ENCODE results near the gene MIGA1.
"Not testable (repeated sequence)": the region's sequence is repeated elsewhere in the genome, so short reads cannot be mapped to it uniquely, and the experiment has no call there.

Gene MIGA1, protein sequence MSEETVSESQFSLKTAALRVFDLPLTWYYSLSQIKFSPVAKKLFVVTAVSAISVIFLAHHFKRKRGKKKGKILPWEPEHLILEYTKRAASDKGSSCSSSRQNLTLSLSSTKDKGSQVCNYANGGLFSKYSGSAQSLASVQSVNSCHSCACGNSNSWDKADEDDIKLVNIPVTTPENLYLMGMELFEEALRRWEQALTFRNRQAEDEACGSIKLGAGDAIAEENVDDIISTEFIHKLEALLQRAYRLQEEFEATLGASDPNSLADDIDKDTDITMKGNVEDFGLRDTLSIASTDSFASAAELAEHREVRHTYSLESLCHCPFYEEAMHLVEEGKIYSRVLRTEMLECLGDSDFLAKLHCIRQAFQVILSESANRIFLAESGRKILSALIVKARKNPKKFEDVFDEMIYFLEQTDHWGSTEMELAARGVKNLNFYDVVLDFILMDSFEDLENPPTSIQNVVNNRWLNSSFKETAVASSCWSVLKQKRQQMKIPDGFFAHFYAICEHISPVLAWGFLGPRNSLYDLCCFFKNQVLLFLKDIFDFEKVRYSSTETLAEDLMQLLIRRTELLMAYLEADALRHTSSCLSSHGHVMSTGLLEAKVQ

DNA sequence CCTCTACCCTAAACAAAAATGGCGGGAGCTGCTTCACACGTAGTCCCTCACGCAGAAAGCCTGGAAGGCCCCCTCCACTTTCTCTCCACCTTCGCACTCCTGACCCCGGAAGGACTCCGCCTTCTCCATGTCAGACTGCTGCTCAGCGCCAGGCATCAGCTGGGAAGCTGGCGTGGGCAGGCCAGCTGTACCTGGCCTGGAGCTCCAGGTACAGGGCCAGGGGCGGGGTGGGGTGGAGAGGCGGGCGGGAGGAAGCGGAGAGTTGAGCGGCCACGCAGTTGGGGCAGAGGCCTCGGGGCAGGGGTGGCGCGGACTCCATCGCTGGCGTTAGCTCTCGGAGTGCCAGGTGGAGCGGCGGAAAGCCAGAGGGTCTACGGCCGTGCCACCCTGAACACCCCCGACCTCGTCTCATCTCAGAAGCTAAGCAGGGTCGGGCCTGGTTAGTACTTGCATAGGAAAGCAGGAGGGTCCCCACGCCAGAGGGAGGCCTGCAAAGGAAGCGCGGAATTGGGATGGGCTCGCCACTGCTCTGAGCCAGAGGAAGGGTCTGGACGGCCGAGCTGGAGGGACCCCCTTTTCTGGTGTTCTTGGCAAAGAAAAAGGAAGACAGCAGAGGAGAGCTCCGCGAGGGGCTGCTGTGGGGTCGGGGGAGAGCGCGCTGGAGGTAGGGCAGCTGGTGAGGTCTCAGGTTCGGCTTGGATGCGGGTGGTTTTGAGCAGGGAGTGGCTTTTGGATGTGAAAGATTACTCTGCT lies at the start of gene MIGA1:
MIGA1 (plus strand) TSS at position 121 of the 753 bp plus-strand sequence. CDS start 3,604 bp downstream, outside the sequence.
- DNase-seq (ENCODE audit: low spot score in 2 of 2) (peak; percentile 80 to 85), ATAC-seq (ENCODE audit: low read depth) (peak; percentile 95)
- no peaks in the 10 kb centered on the region for H3K9me3 Mint-ChIP-seq
- peaks cover 1% of the 10 kb centered on the region for H3K27me3 Mint-ChIP-seq
- peaks cover 9% of the 10 kb centered on the region for H3K36me3 Mint-ChIP-seq
- peak within 1 kb of the TSS; percentile 92 for H3K27ac Mint-ChIP-seq
- H3K4me3 Mint-ChIP-seq: peak within 1 kb of the TSS; percentile 98
- peaks cover 13% of the 10 kb centered on the region for H3K4me1 Mint-ChIP-seq

DNA sequence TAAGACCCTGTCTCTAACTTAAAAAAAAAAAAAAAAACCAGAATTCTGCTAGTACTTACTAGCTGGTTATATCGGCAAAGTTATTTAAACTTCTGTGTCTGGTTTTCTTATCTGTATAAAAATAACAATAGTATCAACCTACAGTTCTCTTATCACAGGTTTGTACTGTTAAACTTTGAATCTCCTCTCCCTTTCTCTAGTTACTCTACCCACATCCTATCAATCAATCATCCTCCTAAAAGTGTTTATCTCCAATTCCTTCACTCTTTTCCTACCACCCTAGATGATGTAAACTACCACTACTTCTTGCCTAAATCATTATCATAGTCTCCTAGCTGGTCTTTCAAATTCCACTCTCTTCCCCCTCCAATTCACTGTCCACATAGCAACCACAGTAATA lies 47.4 kb upstream of the MIGA1 start:
- DNase-seq (ENCODE audit: low spot score in 2 of 2) (no peak), ATAC-seq (ENCODE audit: low read depth) (no peak)
- no peaks in the 10 kb centered on the region for H3K9me3 Mint-ChIP-seq
- no peaks in the 10 kb centered on the region for H3K27me3 Mint-ChIP-seq
- peak overlapping the region; percentile 3 for H3K27ac Mint-ChIP-seq
- H3K4me1 Mint-ChIP-seq: no peaks in the 10 kb centered on the region
- peaks cover 16% of the 10 kb centered on the region for H3K36me3 Mint-ChIP-seq
- no peak overlapping the region for H3K4me3 Mint-ChIP-seq

DNA sequence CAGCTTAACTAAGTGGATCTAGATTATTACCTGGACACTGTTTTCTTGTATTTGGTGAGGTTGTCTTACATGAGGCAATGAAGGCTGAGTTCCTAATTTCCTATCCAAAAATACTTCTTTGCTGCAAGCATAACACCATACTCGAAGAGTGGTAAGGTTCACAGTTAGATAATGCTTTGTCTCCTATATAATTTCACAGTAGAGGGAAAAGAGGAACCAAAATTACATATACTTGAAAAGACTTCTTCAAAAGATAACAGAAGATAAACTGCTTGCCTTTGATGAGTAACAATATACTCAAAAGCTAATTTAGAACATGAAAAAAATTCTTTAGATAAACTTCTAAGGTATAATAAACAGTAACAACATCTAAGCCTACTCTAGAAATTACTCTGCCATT lies 40.2 kb upstream of the MIGA1 start:
- Mint-ChIP-seq H3K4me1 (peaks cover 7% of the 10 kb centered on the region), H3K9me3 (no peaks in the 10 kb centered on the region), H3K27ac (no peak overlapping the region), H3K36me3 (peaks cover 13% of the 10 kb centered on the region), H3K27me3 (no peaks in the 10 kb centered on the region), H3K4me3 (no peak overlapping the region)
- ATAC-seq (ENCODE audit: low read depth) (no peak), DNase-seq (ENCODE audit: low spot score in 2 of 2) (no peak)

DNA sequence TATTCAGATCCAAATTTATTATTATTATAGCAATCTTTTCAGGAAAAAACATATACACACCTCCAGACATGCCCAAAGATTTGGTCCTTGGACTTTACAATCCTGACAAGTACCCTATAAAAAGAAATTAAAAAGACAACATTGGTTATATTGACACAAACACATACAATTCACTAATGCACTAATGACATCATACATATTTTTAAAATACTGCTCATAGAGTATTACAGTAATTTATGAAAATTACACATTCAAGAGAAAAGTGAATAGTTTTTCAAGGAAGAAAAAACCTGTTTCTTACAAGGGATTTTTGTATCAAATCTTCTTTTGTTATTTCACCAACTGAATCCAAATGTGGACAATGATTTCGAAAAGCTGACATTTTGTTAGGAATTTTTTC lies 38.1 kb upstream of the MIGA1 start:
- Mint-ChIP-seq H3K27ac (no peak overlapping the region), H3K4me1 (peaks cover 15% of the 10 kb centered on the region), H3K27me3 (no peaks in the 10 kb centered on the region), H3K9me3 (no peaks in the 10 kb centered on the region), H3K4me3 (no peak overlapping the region), H3K36me3 (peaks cover 17% of the 10 kb centered on the region)
- no peak for DNase-seq (ENCODE audit: low spot score in 2 of 2)
- no peak for ATAC-seq (ENCODE audit: low read depth)

DNA sequence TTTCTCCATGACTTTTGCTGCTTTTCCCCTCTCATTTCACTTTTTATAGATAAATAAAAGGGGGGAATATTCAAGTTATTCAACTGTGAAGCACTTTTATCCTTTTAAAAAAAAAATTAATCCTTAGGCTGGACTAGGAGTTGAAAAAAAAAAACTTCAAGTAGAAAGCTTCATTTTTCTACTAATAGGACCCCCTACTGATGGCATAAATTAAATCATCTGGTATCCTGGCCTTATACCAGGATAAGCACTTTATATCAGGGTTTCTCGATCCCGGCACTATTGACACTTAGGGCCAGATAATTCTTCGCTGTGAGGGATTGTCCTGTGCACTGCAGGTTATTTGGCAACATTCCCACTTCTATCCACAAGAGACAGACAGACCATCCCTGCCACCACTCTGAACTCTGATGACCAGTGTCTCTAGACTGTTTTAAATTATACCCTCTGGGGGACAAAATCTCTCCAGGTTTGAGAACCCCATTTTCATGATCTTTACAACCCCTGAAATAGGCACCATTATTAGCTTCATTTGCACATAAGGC lies 37.4 kb upstream of the MIGA1 start:
- peaks cover 19% of the 10 kb centered on the region for H3K36me3 Mint-ChIP-seq
- no peaks in the 10 kb centered on the region for H3K9me3 Mint-ChIP-seq
- peaks cover 15% of the 10 kb centered on the region for H3K4me1 Mint-ChIP-seq
- ATAC-seq (ENCODE audit: low read depth): no peak
- H3K27me3 Mint-ChIP-seq: no peaks in the 10 kb centered on the region
- DNase-seq (ENCODE audit: low spot score in 2 of 2): no peak
- no peak overlapping the region for H3K27ac Mint-ChIP-seq
- no peak overlapping the region for H3K4me3 Mint-ChIP-seq

DNA sequence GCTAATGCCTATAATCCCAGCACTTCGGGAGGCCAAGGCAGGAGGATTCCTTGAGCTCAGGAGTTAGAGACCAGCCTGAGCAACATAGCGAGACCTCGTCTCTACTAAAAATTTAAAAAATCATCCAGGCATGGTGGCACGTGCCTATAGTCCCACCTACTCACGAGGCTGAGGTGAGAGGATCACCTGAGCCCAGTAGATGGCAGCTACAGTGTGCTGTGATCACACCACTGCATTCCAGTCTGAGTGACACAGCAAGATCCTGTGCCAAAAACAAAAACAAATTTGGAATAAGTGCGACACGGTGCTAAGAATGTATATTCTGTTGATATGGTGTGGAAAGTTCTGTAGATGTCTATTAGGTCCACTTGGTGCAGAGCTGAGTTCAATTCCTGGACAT lies 34.9 kb upstream of the MIGA1 start:
- H3K27ac Mint-ChIP-seq: peak overlapping the region; percentile 14
- H3K9me3 Mint-ChIP-seq: no peaks in the 10 kb centered on the region
- ATAC-seq (ENCODE audit: low read depth) (no peak), DNase-seq (ENCODE audit: low spot score in 2 of 2) (no peak)
- peaks cover 11% of the 10 kb centered on the region for H3K36me3 Mint-ChIP-seq
- peaks cover 20% of the 10 kb centered on the region for H3K4me1 Mint-ChIP-seq
- no peaks in the 10 kb centered on the region for H3K27me3 Mint-ChIP-seq
- H3K4me3 Mint-ChIP-seq: no peak overlapping the region

DNA sequence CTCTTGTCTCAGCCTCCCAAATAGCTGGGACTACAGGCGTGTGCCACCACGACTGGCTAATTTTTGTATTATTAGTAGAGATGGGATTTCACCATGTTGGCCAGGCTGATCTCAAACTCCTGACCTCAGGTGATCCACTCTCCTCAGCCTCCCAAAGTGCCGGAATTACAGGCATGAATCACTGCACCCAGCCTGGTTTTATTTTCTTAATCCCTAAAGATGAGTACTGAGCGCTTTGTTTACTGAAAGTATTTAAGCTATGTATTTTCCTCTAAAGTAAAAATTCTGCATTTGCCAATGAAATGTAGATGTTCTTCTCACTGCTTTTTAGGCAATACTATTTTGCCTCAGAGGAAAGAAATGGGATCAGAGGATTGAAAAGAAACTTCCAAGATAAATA lies 30.0 kb upstream of the MIGA1 start:
- DNase-seq (ENCODE audit: low spot score in 2 of 2); H3K27ac Mint-ChIP-seq; H3K27me3 Mint-ChIP-seq; H3K36me3 Mint-ChIP-seq; ATAC-seq (ENCODE audit: low read depth); H3K9me3 Mint-ChIP-seq; H3K4me3 Mint-ChIP-seq: not testable (repeated sequence)
- peaks cover 18% of the 10 kb centered on the region for H3K4me1 Mint-ChIP-seq

DNA sequence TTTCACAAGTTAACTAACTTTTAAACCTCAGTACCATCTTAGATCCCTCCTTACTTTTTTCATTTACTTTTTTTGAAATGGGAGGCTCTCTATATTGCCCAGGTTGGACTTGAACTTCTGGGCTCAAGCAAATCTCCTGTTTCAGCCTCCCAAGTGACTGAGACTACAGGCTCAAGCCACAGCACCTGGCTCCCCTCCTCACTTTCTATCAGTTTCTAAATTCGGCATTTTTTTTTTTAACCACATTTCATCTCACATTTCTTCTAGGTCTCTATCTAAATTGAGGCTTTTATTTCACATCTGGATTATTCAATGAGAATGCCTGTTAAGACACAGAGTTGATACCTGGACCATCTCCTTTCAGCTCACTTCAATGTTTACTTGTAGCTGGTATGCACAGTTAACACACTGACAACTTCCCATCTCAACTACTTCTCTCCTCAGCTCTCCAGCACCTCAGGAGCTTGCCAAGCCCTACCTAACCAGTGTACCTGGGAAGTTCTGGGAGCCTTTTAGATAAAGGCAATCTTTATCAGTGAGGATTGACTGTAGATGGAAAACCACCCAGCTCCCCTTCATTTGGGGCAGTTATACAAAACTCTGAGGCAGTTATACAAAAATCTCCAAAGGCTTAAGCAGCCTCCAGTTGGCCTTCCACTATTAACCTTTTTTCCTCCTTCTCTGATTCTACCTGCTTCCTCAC lies 23.2 kb upstream of the MIGA1 start:
- Mint-ChIP-seq H3K27me3 (no peaks in the 10 kb centered on the region), H3K4me3 (no peak overlapping the region), H3K4me1 (peaks cover 26% of the 10 kb centered on the region)

DNA sequence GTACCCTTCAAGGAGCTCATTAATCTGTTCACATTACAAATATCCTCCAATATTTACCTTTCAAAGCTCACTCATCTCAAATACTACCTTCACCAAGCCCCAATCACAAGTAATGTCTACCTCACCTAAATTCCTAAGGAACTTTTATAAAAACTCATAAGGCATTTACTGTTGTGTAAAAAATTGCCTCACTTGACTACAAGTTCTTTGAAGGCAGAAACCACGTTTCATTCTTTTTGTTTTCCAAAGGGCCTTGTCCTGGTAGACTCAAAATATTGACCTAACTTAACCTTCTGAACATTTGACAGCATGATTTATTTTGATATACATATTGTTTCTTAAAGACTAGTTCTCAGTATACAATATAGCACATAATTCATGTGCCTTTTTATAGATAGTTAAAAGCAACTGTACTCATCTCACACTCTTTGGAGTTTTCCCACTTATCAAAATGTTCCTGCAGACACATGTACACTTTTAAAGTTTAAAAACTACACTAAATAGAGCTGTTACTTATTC lies 22.3 kb upstream of the MIGA1 start:
- no peak for ATAC-seq (ENCODE audit: low read depth)
- Mint-ChIP-seq H3K27ac (peak overlapping the region; percentile 35), H3K27me3 (no peaks in the 10 kb centered on the region), H3K4me3 (no peak overlapping the region), H3K36me3 (no peaks in the 10 kb centered on the region), H3K9me3 (no peaks in the 10 kb centered on the region), H3K4me1 (peaks cover 26% of the 10 kb centered on the region)
- no peak for DNase-seq (ENCODE audit: low spot score in 2 of 2)

More for the DNA sequence above, 23.2 kb upstream of the MIGA1 start:
- Mint-ChIP-seq H3K36me3 (no peaks in the 10 kb centered on the region), H3K9me3 (no peaks in the 10 kb centered on the region), H3K27ac (peak overlapping the region; percentile 35)
- ATAC-seq (ENCODE audit: low read depth): no peak
- no peak for DNase-seq (ENCODE audit: low spot score in 2 of 2)

DNA sequence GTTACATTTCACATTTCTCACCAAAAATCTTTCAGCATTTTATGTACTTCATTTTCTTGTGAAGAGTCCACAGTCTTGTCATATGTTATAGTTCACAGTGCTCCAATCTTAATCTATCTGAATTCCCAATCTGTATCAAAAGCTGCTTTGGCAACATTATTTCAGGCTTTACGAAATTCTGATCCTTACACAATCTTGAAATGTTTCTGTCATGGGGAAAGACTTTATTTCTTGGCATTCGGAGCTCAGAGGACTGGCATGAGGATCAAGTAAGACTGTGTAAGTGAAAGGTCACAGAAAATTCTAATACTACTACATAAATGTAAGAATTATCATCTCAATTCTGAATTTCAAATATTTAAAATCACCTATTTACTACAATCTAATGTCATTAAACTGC lies 21.8 kb upstream of the MIGA1 start:
- Mint-ChIP-seq H3K4me1 (peaks cover 26% of the 10 kb centered on the region), H3K36me3 (no peaks in the 10 kb centered on the region), H3K4me3 (peak overlapping the region; percentile 41), H3K27ac (no peak overlapping the region), H3K9me3 (no peaks in the 10 kb centered on the region), H3K27me3 (no peaks in the 10 kb centered on the region)
- DNase-seq (ENCODE audit: low spot score in 2 of 2) (no peak), ATAC-seq (ENCODE audit: low read depth) (no peak)

DNA sequence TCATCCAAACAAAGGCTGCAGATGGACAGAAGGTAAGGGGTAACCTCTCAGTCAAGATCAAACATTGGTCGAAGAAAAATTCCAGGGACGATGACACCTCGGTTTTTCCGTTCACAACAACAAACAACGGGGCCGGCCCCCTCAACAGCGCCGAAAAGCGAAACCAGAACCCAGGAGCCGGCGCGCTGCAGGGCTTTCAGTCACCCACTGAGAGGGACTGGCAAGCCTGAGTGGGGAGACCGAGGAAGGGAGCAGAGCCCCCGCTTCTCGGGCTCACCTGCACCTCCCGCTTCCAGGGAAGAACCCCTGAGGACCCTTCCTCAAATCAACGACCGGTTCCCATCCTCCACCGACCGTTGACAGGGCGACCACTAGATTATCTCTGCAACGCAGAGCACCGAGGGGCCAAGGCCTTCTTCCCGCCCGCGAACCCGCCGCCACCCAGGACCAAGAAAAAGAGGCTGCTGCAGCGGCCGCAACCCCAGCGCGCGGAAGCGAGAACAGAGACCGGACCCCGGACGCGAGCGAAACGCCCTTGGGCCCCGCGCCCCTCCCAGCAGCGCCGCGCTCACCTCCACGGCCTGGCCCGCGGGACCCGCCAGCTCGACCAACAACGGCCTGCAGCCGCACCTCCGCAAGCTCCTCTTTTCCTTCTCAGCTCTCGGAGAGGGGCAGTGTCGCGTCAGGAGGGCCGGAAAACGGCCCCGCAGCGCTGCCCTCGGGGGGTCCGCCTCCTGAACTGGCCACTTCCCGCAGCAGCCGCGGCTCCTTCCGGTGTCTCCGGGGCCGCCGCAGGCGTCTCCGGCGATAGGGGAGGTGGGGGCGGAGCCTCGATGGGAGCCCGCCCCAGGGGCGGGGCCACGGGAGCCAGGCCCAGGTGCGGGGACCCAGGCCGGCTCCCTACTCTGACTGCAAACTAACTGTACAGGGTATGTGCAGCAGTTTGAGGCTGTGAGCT lies 20.1 kb upstream of the MIGA1 start, which contains the start of gene USP33:
USP33 (minus strand) TSS at position 782 of the 958 bp plus-strand sequence. CDS start 18,155 bp downstream, outside the sequence.
- Mint-ChIP-seq H3K4me3 (peak within 1 kb of the TSS; percentile 93), H3K9me3 (no peaks in the 10 kb centered on the region), H3K27me3 (peaks cover 1% of the 10 kb centered on the region), H3K36me3 (no peaks in the 10 kb centered on the region), H3K4me1 (peaks cover 22% of the 10 kb centered on the region), H3K27ac (peak within 1 kb of the TSS; percentile 92)
- ATAC-seq (ENCODE audit: low read depth) (peak; percentile 94), DNase-seq (ENCODE audit: low spot score in 2 of 2) (peak; percentile 93 to 96)

DNA sequence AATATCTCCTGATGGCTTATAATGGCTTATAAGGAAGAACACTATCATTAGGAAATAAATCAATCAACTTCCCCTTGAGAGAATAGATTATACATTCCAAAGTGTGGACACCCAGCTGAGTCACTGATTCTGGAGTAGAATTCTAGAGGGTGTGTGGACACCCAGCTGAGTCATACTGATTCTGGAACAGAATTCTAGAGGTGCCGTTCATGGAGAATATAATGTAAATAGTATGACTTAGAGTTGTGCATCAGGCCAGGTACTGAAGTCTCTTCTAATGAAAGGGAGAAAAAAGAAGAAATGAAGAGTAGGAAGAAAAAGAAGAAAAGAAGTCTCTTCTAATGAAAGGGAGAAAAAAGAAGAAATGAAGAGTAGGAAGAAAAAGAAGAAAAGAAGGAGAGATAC lies 17.4 kb upstream of the MIGA1 start:
- H3K27ac Mint-ChIP-seq: no peak overlapping the region
- H3K27me3 Mint-ChIP-seq: peaks cover 1% of the 10 kb centered on the region
- H3K4me1 Mint-ChIP-seq: peaks cover 10% of the 10 kb centered on the region
- H3K4me3 Mint-ChIP-seq: no peak overlapping the region
- no peak for DNase-seq (ENCODE audit: low spot score in 2 of 2)
- no peaks in the 10 kb centered on the region for H3K9me3 Mint-ChIP-seq
- H3K36me3 Mint-ChIP-seq: no peaks in the 10 kb centered on the region
- no peak for ATAC-seq (ENCODE audit: low read depth)
